SK-N-SH (cell line): ENCODE data around the gene HECW1. TPM values are rescaled to one million over a fixed set of nuclear protein-coding genes. Genes with fewer than 3 reads are reported as not detected.

Experiments
- CTCF ChIA-PET: fragments of 300-600, 350-600 bp; formaldehyde crosslinking; extraction: SDS; loops from one replicate; lab custom pipeline; 2021; lab: Yijun Ruan, JAX
- POLR2A ChIA-PET: fragments of 350-600 bp; sonication (Branson Sonifier 250); formaldehyde crosslinking; extraction: SDS; loops from one replicate; lab custom pipeline; 2020; ENCODE audit warnings: antibody characterized with exemption, inconsistent platforms; lab: Yijun Ruan, JAX
- DNase-seq: peaks from one replicate; pipeline ENCODE4 v3.0.0; 2012
- H2AFZ ChIP-seq: fragments of 200-600 bp; sonication (generic); 2 replicates; pipeline ENCODE4 v1.8.1; 2016; ENCODE audit warnings: antibody characterized with exemption, mild to moderate bottlenecking, low read depth
- H3F3A ChIP-seq: fragments of 200-600 bp; sonication (generic); replicated peaks from 2 replicates; pipeline ENCODE3; 2016; ENCODE audit warnings: antibody characterized with exemption, mild to moderate bottlenecking; ENCODE audit not compliant: insufficient read depth
- H3K27ac ChIP-seq, 2 experiments: fragments of 200-500 bp in 1 of 2; fragments of 200-600 bp in 1 of 2; sonication (Bioruptor generic) in 1 of 2; sonication (generic), shearing (Covaris generic) in 1 of 2; 2 replicates each; pipeline versions ENCODE4 v1.5.1 to v1.6.1; 2014 to 2016; ENCODE audit warnings: low read depth in 2 of 2, inconsistent platforms in 1 of 2, low read length in 1 of 2, mild to moderate bottlenecking in 1 of 2, mixed read lengths in 1 of 2
- H3K27me3 ChIP-seq: fragments of 200-600 bp; sonication (generic), shearing (Covaris generic); 2 replicates; pipeline ENCODE4 v1.6.1; 2016; ENCODE audit warnings: mixed run types; ENCODE audit not compliant: insufficient read depth
- H3K36me3 ChIP-seq, 2 experiments: fragments of 200-500 bp in 1 of 2; fragments of 200-600 bp in 1 of 2; sonication (Bioruptor generic) in 1 of 2; sonication (generic) in 1 of 2; replicated peaks in 1 of 2; 2 replicates each; pipeline versions ENCODE3 to v1.5.1; 2014 to 2016; ENCODE audit warnings: low read length in 1 of 2, mild to moderate bottlenecking in 1 of 2; ENCODE audit not compliant: insufficient read depth in 2 of 2, control insufficient read depth in 1 of 2
- H3K4me1 ChIP-seq, 2 experiments: fragments of 200-500 bp in 1 of 2; fragments of 200-600 bp in 1 of 2; sonication (Bioruptor generic) in 1 of 2; sonication (generic), shearing (Covaris generic) in 1 of 2; 2 replicates each; pipeline versions ENCODE4 v1.5.1 to v1.6.1; 2014 to 2016; ENCODE audit warnings: low read depth in 1 of 2, low read length in 1 of 2, mixed run types in 1 of 2; ENCODE audit not compliant: insufficient read depth in 2 of 2, control insufficient read depth in 1 of 2
- H3K4me2 ChIP-seq: fragments of 200-600 bp; sonication (generic), shearing (Covaris generic); 2 replicates; pipeline ENCODE4 v1.6.1; 2017; ENCODE audit warnings: mixed run types
- H3K4me3 ChIP-seq, 2 experiments: fragments of 200-500 bp in 1 of 2; fragments of 200-600 bp in 1 of 2; sonication (Bioruptor generic) in 1 of 2; sonication (generic), shearing (Covaris generic) in 1 of 2; 2 replicates each; pipeline versions ENCODE4 v1.5.1 to v1.8.1; 2014 to 2016; ENCODE audit warnings: low read depth in 2 of 2, inconsistent platforms in 1 of 2, low read length in 1 of 2, mild to moderate bottlenecking in 1 of 2, mixed read lengths in 1 of 2, moderate library complexity in 1 of 2
- H3K79me2 ChIP-seq: fragments of 200-600 bp; sonication (generic); 2 replicates; pipeline ENCODE4 v1.8.1; 2017; ENCODE audit warnings: mild to moderate bottlenecking; ENCODE audit not compliant: insufficient read depth
- H3K9ac ChIP-seq: fragments of 200-600 bp; sonication (generic); 2 replicates; pipeline ENCODE4 v1.6.1; 2017; ENCODE audit warnings: mixed run types
- H3K9me2 ChIP-seq: fragments of 200-600 bp; sonication (generic); 2 replicates; pipeline ENCODE4 v1.6.1; 2017; ENCODE audit warnings: mixed run types
- H3K9me3 ChIP-seq: fragments of 200-600 bp; sonication (generic); 2 replicates; pipeline ENCODE4 v1.6.1; 2017; ENCODE audit warnings: mixed run types, mild to moderate bottlenecking, moderate library complexity
- H4K20me1 ChIP-seq: fragments of 200-600 bp; sonication (generic); 2 replicates; pipeline ENCODE4 v1.6.1; 2017; ENCODE audit warnings: mild to moderate bottlenecking, mixed run types; ENCODE audit not compliant: insufficient read depth
- ELF1 ChIP-seq: IDR thresholded peaks from 2 replicates; pipeline ENCODE4 v1.4.0; 2012
- EP300 ChIP-seq, 2 experiments: IDR thresholded peaks; 2 replicates each; pipeline versions ENCODE4 v1.4.0 to v1.6.1; 2012; ENCODE audit warnings: borderline replicate concordance in 1 of 2, low read depth in 1 of 2, low read length in 1 of 2
- FOSL2 ChIP-seq: IDR thresholded peaks from 2 replicates; pipeline ENCODE4 v1.4.0; 2012; ENCODE audit warnings: low read depth, mild to moderate bottlenecking, moderate library complexity, borderline replicate concordance
- GABPA ChIP-seq: IDR thresholded peaks from 2 replicates; pipeline ENCODE4 v1.4.0; 2012; ENCODE audit warnings: low read depth, mild to moderate bottlenecking
- MAX ChIP-seq: IDR thresholded peaks from 2 replicates; pipeline ENCODE4 v1.4.0; 2012; ENCODE audit warnings: low read depth
- MEF2A ChIP-seq: IDR thresholded peaks from 2 replicates; pipeline ENCODE4 v1.4.0; 2012; ENCODE audit warnings: low read depth, borderline replicate concordance
- NFIC ChIP-seq: IDR thresholded peaks from 2 replicates; pipeline ENCODE4 v1.4.0; 2012; ENCODE audit warnings: borderline replicate concordance
- PBX3 ChIP-seq: IDR thresholded peaks from 2 replicates; pipeline ENCODE4; 2012
- RAD21 ChIP-seq: IDR thresholded peaks from 2 replicates; pipeline ENCODE4 v1.6.1; 2012; ENCODE audit warnings: mild to moderate bottlenecking, low read length
- RFX5 ChIP-seq: IDR thresholded peaks from 2 replicates; pipeline ENCODE4 v1.6.1; 2012; ENCODE audit warnings: mild to moderate bottlenecking, improper control_type of control experiment, low read length
- TAF1 ChIP-seq: IDR thresholded peaks from 2 replicates; pipeline ENCODE4 v1.6.1; 2012; ENCODE audit warnings: low read depth, mild to moderate bottlenecking, low read length, moderate library complexity, borderline replicate concordance
- YY1 ChIP-seq: IDR thresholded peaks from 2 replicates; pipeline ENCODE4 v1.4.0; 2012; ENCODE audit warnings: low read depth, mild to moderate bottlenecking
- ZBTB33 ChIP-seq: IDR thresholded peaks from 2 replicates; pipeline ENCODE4 v1.4.0; 2012; ENCODE audit warnings: low read depth, borderline replicate concordance
- WGBS: methylation state at CpG from one replicate; pipeline ENCODE4 v1.1.6; 2017; ENCODE audit warnings: low lambda C conversion rate; 5-methylcytosine and 5-hydroxymethylcytosine counted together
- polyA plus RNA-seq, 3 experiments: library from polyadenylated mRNA; depleted of rRNA; stranded (reverse); fragments of >200 nt; gene quantifications; 2 replicates each; pipeline ENCODE4 v1.2.3, GENCODE V29; 2012
- TF ChIP-seq, protein P1 (sequence below): fragments of 200-600 bp; sonication (generic); IDR thresholded peaks from 2 replicates; pipeline ENCODE4 v1.6.1; 2017; ENCODE audit warnings: antibody characterized with exemption, mild to moderate bottlenecking, moderate library complexity
- TF ChIP-seq, protein P2 (sequence below): fragments of 150-350 bp; IDR thresholded peaks from 2 replicates; pipeline ENCODE4 v1.6.1; 2016; ENCODE audit warnings: mild to moderate bottlenecking, low read depth, low read length

HECW1 gene
- polyA plus RNA-seq, 1 of the 3 experiments (the other 2 are of a cell fraction) = not detected

GRCh38 chr7:43116451-43116850 is 4.0 kb downstream of the HECW1 start:
- Histone ChIP-seq H3K4me1 (no peaks in the 10 kb centered on the region; a peak in 1 of 4 replicates), H2AFZ (no peak overlapping the region), H3K36me3 (no peaks in the 10 kb centered on the region), H3K9me3 (no peaks in the 10 kb centered on the region), H3K9me2 (no peaks in the 10 kb centered on the region), H3K4me2 (no peak overlapping the region), H3K9ac (no peak overlapping the region), H4K20me1 (no peaks in the 10 kb centered on the region), H3K27me3 (peaks cover 76% of the 10 kb centered on the region), H3K79me2 (no peaks in the 10 kb centered on the region), H3K4me3 (no peak overlapping the region), H3F3A (no peaks in the 10 kb centered on the region), H3K27ac (no peak overlapping the region)
- no peak for DNase-seq
- TF ChIP-seq MEF2A = no peak
- no peak for TF ChIP-seq FOSL2
- TF ChIP-seq ELF1 = no peak
- no peak for TF ChIP-seq TAF1
- no peak for TF ChIP-seq ZBTB33
- no peak for TF ChIP-seq EP300 (IDR thresholded peaks at IDR 0.05; ENCODE audit: borderline replicate concordance in 1 of 2, low read depth in 1 of 2, low read length in 1 of 2)
- TF ChIP-seq, protein P1, sequence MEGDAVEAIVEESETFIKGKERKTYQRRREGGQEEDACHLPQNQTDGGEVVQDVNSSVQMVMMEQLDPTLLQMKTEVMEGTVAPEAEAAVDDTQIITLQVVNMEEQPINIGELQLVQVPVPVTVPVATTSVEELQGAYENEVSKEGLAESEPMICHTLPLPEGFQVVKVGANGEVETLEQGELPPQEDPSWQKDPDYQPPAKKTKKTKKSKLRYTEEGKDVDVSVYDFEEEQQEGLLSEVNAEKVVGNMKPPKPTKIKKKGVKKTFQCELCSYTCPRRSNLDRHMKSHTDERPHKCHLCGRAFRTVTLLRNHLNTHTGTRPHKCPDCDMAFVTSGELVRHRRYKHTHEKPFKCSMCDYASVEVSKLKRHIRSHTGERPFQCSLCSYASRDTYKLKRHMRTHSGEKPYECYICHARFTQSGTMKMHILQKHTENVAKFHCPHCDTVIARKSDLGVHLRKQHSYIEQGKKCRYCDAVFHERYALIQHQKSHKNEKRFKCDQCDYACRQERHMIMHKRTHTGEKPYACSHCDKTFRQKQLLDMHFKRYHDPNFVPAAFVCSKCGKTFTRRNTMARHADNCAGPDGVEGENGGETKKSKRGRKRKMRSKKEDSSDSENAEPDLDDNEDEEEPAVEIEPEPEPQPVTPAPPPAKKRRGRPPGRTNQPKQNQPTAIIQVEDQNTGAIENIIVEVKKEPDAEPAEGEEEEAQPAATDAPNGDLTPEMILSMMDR = no peak
- TF ChIP-seq PBX3 = no peak
- no peak for TF ChIP-seq GABPA
- TF ChIP-seq, protein P2, sequence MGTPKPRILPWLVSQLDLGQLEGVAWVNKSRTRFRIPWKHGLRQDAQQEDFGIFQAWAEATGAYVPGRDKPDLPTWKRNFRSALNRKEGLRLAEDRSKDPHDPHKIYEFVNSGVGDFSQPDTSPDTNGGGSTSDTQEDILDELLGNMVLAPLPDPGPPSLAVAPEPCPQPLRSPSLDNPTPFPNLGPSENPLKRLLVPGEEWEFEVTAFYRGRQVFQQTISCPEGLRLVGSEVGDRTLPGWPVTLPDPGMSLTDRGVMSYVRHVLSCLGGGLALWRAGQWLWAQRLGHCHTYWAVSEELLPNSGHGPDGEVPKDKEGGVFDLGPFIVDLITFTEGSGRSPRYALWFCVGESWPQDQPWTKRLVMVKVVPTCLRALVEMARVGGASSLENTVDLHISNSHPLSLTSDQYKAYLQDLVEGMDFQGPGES = no peak
- ChIA-PET POLR2A (no interaction called here), CTCF (interaction anchor here (1.0 to 5.9 kb wide), 3 partner anchors 8 to 173 kb away, joined by 3 to 39 read pairs (median 3); no protein-coding TSS in a partner anchor)
- 36% methylated on average over 2 of the region's 2 CpGs for WGBS

- Histone ChIP-seq H3F3A (no peaks in the 10 kb centered on the region), H3K4me3 (no peak overlapping the region), H3K4me1 (no peaks in the 10 kb centered on the region; a peak in 1 of 4 replicates), H3K4me2 (no peak overlapping the region), H3K36me3 (no peaks in the 10 kb centered on the region), H3K27ac (no peak overlapping the region), H2AFZ (no peak overlapping the region), H4K20me1 (no peaks in the 10 kb centered on the region), H3K9me2 (no peaks in the 10 kb centered on the region), H3K9ac (no peak overlapping the region), H3K27me3 (peaks cover 74% of the 10 kb centered on the region), H3K9me3 (no peaks in the 10 kb centered on the region), H3K79me2 (no peaks in the 10 kb centered on the region)
- ChIA-PET POLR2A (no interaction called here), CTCF (interaction anchor here (0.6 to 5.9 kb wide), 4 partner anchors 9 to 175 kb away, joined by 3 to 39 read pairs (median 3); no protein-coding TSS in a partner anchor)
- TF ChIP-seq RFX5 (no peak), PBX3 (no peak), RAD21 (no peak), YY1 (no peak), TAF1 (no peak), NFIC (no peak), MAX (no peak)
- WGBS = 0% methylated on average over 1 of the region's 1 CpG
- DNase-seq = no peak
Measured at GRCh38 chr7:43117095-43117494, 4.6 kb downstream of the HECW1 start.
